HS-5 (cell line): ENCODE measurements around the gene FOXP4.

ENCODE experiments used
- DNase-seq: peaks from one replicate; pipeline ENCODE4 v3.0.0-alpha.2; 2012; ENCODE audit warnings: low read depth

Gene FOXP4

DNA sequence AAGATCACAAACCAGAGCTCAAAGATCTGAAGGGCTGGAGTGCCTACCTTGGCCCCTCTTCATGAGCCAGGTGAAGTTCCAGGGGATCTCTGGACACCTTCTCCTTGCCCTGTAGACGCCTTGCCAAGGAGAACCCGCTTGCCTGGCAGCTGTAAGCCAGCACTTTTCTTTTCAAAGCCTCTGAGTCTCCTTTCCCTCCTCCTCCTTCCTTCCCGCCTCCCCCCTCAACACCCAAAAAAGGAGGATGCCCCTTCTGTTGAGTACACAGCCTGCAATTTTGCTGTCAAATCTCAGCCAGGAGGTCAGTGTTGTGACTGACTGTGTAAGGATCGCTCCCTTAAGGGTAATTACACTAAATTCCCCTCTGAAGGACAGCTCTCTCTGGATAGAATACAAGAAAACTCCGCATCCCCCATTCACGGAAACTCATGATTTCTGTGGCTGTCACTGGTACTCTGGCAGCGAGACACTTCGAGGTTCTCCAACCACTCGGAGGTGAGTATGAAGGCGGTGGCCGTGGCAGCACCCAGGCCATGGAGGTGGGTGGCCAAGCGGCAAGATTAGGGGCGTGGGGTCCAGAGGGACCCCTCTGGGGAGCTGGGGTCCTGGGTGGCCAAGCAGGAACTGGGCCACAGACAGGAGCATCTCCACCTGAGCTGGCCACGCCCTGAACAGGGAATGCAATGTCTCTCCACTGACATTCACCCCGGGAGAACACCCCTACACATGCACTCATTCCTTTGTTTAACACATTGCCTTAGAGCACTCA is 23.2 kb upstream of the FOXP4 start:
- DNase-seq, result no peak

- no peak for DNase-seq
Measured at GRCh38 chr6:41523915-41524633, 22.1 kb upstream of the FOXP4 start.

GRCh38 chr6:41524634-41525011 is 21.6 kb upstream of the FOXP4 start:
- no peak for DNase-seq

GRCh38 chr6:41527721-41528408 is 18.3 kb upstream of the FOXP4 start:
- DNase-seq, result no peak

- no peak for DNase-seq
Measured at GRCh38 chr6:41528409-41528963, 17.7 kb upstream of the FOXP4 start.

DNA sequence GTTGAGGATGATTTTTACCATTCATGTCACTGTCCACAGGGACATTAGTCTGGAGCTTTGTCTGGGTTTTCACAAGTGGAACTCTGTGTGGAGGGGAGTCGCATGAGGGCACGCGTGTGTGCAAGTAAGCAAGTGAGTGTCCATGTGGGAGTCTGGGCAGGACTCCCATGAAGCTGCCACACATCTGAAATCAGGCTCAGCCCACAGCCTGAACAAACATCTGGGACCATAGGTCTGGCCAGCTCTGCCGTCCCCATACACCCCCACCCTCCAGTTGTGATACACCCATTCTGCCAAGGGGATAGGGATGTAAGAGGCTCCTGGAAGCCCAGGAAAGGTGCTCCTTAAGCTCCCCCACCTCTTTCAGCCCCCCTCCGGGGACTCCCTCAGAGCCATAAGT is 17.1 kb upstream of the FOXP4 start:
- no peak for DNase-seq

GRCh38 chr6:41529970-41530369 is 16.2 kb upstream of the FOXP4 start:
- no peak for DNase-seq

- no peak for DNase-seq
Measured at GRCh38 chr6:41530476-41530875, 15.7 kb upstream of the FOXP4 start.

DNA sequence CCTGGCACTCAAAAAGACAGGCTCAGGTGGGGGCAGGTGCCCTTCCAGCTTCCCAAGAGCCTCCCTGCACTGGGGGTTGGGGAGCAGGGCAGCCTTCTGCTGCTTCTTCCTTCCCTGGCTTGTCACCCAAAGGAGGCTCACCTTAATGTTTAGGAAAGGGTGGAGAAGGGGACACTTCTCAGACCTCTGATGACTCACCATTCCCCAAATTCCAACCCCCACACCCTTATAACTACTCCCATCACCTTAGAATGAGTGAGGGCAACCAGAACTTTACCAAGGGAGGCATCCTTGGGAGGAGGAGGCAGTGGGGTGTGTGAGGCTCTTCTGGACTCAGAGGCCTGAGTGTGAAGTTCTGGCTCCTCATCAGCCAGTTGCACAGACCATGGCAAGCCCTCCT is 15.2 kb upstream of the FOXP4 start:
- DNase-seq, result no peak

GRCh38 chr6:41531591-41532582 is 14.3 kb upstream of the FOXP4 start:
- no peak for DNase-seq

- DNase-seq, result no peak
Measured at GRCh38 chr6:41535766-41536165, 10.4 kb upstream of the FOXP4 start.

DNA sequence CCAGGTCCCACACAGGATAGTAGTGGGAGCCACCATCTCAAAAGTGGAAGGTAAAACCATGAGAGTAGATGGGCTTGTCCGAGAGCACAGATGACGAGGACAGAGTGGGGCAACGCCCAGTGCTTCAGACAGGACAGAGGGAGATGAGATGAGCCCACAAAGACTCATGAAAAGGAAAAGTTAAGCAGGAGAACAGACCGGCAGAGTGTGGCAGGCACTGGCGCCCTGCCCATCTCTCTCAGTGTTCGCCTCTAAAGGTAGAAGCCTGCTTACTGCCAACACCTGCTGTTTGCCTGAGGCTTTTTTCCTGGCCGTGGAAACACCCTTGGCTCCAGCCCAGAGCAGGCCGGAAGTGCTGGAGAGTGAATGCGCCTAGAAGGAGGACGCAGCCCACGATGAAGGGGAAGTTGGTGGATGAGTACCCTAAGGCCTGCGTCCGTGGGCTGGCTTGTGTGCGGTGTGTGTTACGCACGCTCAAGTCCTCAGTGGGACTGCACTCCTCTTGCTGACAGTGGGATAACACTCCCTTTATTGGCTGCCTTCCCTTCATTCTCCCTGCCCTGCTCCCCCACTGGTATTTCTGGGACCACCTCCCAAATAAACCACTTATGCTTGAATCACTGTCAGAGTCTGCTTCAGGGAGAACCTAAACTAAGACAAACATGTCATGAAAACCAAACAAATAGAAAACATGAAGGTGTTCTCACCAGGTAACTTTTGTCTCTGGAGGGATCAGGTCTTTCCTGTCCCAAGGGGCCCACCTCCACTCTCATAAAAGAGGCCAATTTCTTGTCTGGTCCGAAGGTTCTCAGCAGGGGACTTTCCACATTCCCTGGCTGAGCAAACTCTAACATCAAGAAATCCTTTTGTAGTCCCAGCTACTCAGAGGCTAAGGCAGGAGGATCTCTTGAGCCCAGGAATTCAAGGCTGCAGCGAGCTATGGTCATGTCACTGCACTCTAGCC is 9.1 kb upstream of the FOXP4 start:
- DNase-seq, result no peak

- DNase-seq, result no peak
Measured at GRCh38 chr6:41538556-41539182, 7.5 kb upstream of the FOXP4 start.

- no peak for DNase-seq
Measured at GRCh38 chr6:41539204-41539603, 7.0 kb upstream of the FOXP4 start.

DNA sequence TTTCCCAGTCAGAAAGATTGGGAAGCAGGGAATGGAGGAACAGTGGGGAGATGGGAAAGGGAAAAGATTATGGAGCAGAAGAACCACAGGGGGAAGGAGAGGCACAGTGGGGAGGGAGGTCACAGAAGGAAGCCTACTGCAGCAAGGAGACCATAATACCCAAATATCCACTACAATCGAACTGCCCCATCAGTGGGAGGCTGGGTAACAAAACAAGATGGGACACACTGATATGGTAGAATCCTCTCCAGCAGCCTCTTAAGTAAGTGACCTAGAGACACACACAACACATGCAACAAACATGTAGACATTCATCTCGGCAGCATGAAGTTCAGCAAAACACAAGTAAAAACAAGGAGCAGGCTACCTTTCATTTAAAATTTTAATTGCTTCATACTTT is 4.8 kb upstream of the FOXP4 start:
- DNase-seq, result no peak

- DNase-seq, result no peak
Measured at GRCh38 chr6:41543087-41543486, 3.1 kb upstream of the FOXP4 start.

- DNase-seq, result no peak
Measured at GRCh38 chr6:41545247-41545702, 906 bp upstream of the FOXP4 start.

DNA sequence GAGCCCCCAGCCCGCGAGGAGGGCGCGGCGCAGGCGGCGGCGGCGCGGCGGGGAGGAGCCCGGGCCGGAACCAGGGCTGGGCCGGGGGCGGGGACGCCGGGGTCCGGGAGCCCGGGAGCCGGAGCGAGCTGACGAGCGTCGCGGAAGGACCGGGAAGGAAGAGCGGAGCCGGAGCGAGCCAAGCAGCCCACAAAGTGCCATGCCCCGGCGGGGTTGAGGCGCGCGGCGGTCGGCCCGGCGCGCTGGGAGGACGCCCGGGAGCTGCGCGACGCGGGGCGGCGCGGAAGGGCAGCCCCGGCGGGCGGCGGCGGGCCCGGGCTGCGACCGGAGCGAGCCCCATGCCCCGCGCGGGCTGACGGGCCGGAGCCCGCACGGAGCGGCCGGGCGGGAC is 289 bp downstream of the FOXP4 start:
- no peak for DNase-seq

GRCh38 chr6:41546866-41547798 is 951 bp downstream of the FOXP4 start:
- DNase-seq, result no peak
